ENCODE results near the gene ZNF2.

The ZNF2 gene

DNA sequence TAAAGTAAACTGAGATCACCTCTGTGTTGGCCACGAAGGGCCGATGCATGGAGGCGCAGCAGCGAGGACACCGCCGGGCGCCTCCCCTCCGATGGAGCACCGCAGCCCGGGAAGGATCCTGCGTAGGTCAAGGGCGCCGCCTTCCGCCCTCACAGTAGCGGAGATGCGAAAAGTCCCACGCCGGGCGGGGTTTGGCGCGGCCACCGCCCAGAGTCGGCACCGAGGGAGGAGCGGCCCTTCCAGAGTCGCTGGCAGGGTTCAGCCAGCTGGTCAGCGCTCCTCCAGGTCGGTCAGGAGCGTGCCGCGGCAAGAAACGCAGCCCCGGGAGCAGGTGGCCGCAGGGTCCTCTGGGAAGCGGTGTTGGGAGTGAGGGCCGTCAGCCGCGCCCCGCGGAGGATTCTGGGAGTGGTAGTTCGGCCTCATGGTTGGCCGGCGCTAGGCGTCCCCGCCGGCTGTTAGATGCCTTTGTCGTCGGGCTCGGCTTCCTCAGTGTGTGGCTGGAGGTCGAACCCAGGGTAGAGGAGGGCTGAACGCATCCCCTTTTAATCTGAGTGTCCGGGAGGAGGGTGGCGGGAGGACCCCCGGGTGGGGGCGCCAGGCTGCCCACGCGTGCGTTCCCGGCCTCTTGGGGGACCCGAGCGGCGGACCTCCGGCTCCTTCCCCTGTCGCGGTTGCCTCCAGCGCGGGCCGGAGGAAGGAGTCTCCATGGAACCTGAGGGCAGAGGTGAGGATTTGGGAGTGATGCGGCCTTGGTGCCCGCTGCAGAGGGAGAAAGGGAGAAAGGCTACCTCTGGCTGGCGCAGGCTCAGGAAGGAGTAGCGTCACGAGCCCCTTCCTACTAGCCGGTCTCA lies 41.7 kb downstream of the ZNF2 start, which contains the start of gene ZNF892:
ZNF892 (plus strand) TSS at position 411 of the 851 bp plus-strand sequence; CDS start at position 706, 295 bp downstream.
- DNase-seq: peak; percentile 64

DNA sequence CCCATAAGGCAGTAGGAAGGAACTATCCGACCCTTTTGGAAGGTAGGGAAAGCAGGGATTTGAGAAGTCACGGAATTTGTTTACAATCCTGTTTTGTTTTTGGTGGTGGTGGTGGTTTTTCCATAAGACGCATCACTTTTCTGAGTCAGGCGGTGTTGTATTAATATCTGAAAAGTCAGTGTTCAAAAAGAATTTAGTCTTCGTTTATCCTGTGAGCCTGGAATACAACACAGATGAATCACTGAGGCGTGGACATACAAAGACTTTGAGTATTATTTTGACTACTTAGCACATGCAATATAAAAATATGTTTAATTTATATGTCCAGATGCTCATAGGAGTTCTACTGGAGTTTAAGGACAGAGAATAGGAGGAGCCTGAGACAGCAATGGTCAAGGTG lies 42.5 kb downstream of the ZNF2 start:
- DNase-seq: no peak

DNA sequence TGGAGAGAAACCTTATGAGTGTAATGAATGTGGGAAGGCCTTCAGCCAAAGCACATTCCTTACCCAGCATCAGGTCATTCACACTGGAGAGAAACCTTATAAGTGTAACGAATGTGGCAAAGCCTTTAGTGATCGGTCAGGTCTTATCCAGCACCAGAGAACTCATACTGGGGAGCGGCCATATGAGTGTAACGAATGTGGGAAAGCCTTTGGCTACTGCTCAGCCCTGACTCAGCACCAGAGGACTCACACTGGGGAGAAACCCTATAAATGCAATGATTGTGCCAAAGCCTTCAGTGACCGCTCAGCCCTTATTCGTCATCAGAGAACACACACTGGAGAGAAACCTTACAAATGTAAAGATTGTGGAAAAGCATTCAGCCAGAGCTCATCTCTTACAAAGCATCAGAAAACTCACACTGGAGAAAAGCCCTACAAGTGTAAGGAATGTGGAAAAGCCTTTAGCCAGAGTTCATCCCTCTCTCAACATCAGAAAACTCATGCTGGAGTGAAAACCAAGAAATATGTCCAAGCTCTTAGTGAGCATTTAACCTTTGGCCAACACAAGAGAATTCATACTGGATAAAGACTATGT lies 49.5 kb downstream of the ZNF2 start:
- no peak for DNase-seq

DNA sequence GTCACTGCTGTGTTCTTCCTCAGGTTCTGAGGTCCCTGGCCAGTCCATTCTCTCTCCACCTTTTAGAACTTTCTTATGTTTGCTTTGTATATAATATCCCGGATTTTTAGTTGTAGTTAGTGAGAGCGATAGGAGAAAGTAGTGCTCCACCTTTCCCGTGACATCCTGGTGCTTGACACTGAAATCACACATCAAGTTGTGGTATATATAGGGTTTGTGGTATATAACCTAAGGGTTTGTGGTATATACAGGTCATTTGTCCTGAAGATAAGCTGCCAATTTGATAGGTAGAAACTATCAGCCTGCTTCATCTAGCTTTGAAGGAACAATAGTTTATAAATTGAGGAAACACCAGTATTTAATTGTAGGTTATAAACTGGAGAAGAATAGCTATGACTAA lies 54.8 kb downstream of the ZNF2 start:
- DNase-seq: no peak

DNA sequence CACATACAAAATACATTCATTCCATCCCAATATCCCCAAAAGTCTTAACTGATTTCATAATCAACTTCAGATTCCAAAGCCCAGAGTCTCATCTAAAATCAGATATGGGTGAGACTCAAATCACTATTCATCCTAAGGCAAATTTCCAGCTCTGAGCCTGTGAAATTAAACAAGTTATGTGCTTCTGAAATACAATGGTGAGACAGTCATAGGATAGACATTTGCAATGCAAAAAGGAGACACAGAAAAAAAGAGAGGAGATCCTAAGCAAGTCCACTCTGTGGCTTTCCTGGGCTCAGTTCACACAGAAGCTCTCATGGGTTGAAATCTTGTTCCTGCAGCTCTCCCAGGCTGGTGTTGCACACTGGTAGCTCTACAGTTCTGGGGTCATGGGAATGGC lies 60.0 kb downstream of the ZNF2 start:
- no peak for DNase-seq

DNA sequence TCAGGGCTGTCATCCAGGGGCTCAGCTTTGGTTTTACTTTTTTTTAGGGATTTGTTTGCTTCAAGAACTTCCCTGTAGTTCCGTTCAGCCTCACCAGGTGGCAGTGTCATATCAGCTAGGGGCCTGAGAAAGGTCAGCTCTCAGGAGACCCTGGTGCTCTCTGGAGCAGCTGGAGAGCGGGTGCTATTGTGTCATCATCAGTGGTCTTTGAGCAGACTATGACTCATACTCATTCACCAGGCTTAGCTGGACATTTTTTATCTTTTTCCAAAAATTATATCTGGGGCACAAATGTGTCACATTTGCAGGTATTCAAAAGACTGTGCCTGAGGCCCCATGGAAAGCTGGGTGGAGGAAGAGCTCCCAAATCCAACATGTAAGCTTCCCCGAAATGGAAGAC lies 66.1 kb downstream of the ZNF2 start:
- DNase-seq: peak; percentile 2

DNA sequence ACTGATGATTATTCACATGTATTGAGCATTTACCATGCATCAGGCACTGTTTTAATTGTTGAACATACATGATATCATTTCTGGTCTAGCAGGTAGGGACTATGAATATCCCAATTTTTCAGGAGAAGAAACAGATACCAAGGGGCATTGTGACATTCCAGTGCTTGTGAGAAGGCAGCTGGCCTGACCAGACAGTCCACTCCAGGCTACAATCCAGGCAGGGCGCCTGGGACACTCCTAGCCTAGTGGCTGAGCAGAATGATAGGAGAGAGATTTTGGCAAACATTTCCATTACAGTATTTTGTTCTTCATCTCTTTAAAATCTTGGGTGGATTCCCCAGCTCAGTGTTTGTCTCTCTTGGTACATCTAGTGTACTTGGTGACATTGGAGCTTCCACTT lies 66.6 kb downstream of the ZNF2 start:
- no peak for DNase-seq
